ENCODE data around the gene CPED1. TPM values are rescaled to one million over a fixed set of nuclear protein-coding genes. Genes with fewer than 3 reads are reported as not detected.

CPED1 gene
- total RNA-seq, 1 donor from 2014 or later, result 27.3 TPM

DNA sequence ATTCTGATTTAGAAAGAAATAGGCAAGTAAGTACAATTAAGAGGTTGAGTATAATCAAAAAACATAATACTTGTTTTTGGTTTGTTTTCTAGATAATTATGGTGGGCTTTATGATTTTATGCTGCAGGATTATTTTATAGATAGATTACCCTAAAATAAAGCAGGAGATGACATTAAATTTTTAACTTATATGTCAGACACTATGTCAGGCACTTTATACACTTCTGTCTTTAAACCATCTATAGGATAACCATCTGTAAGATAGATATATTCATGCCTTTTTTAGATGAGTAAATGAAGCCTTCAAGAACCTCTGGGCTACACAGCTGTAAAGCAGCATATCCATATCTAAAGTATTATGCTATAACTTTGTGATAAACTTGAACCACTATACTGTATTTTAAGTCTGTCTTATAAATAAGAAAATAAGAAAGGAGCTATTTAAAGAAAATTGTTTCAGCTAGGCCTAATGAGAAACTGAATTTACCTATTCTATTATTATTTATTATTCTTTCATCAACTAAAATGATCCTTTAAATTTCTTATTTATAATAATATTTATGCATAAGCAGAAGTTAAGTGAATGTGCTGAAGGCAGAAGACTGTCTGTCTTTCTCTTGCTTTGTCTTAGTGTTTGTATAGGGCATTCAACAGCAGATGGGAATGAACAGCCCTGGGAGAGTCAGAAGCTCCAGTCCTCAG is 94.0 kb downstream of the CPED1 start:
- no peak for DNase-seq (ENCODE audit: extremely low spot score in 2 of 2)
- H3K36me3 ChIP-seq, result no peaks in the 10 kb centered on the region
- no peaks in the 10 kb centered on the region for H3K9me3 ChIP-seq
- no peak overlapping the region for H3K27ac ChIP-seq
- H3K4me3 ChIP-seq, result no peak overlapping the region
- intact Hi-C loops (cut with DNase I), result no loop called here
- no peaks in the 10 kb centered on the region for H3K27me3 ChIP-seq
- TF ChIP-seq, protein P1, sequence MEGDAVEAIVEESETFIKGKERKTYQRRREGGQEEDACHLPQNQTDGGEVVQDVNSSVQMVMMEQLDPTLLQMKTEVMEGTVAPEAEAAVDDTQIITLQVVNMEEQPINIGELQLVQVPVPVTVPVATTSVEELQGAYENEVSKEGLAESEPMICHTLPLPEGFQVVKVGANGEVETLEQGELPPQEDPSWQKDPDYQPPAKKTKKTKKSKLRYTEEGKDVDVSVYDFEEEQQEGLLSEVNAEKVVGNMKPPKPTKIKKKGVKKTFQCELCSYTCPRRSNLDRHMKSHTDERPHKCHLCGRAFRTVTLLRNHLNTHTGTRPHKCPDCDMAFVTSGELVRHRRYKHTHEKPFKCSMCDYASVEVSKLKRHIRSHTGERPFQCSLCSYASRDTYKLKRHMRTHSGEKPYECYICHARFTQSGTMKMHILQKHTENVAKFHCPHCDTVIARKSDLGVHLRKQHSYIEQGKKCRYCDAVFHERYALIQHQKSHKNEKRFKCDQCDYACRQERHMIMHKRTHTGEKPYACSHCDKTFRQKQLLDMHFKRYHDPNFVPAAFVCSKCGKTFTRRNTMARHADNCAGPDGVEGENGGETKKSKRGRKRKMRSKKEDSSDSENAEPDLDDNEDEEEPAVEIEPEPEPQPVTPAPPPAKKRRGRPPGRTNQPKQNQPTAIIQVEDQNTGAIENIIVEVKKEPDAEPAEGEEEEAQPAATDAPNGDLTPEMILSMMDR (IDR thresholded peaks at IDR 0.05), result no peak
- TF ChIP-seq POLR2AphosphoS5 (IDR thresholded peaks at IDR 0.05; ENCODE audit: insufficient read depth in 1 of 2, low read depth in 1 of 2) (no peak), POLR2A (IDR thresholded peaks at IDR 0.05) (no peak)
- peaks cover 12% of the 10 kb centered on the region for H3K4me1 ChIP-seq

DNA sequence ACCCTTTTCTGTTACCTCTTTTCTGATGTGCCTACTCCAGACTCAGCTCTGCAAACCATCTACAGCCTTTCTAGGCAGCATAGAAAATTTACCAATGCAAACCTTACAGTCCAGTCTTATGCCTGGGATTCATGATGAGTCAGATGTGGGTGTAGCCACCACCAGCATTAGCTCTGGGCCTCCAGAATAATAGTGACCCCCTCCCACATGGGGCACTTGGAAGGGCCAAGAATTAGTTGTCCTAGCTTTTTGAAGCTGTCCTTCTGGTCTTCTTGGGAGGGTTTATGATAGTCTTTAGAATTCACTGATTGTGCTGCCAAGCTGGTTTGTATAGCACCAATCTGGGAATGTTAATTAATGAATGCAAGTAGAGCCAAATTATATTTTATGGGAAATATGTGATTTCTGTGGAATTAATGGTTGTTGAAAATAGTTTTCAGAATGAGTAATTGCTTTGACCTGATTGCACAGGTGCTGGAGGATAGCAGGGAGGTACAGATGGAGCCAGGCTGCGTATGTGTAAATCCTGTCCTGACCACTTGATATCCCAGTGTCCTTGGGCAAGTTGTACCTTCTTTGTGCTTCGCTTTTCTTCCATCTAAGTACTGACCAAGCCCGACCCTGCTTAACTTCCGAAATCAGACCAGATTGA is 94.8 kb downstream of the CPED1 start:
- intact Hi-C loops (cut with DNase I), result no loop called here
- Histone ChIP-seq H3K4me3 (no peak overlapping the region), H3K36me3 (no peaks in the 10 kb centered on the region), H3K27me3 (no peaks in the 10 kb centered on the region), H3K4me1 (peaks cover 12% of the 10 kb centered on the region), H3K27ac (no peak overlapping the region), H3K9me3 (no peaks in the 10 kb centered on the region)
- TF ChIP-seq, protein P1 (IDR thresholded peaks at IDR 0.05), result no peak
- TF ChIP-seq POLR2AphosphoS5 (IDR thresholded peaks at IDR 0.05; ENCODE audit: insufficient read depth in 1 of 2, low read depth in 1 of 2) (no peak), POLR2A (IDR thresholded peaks at IDR 0.05) (no peak)
- no peak for DNase-seq (ENCODE audit: extremely low spot score in 2 of 2)

DNA sequence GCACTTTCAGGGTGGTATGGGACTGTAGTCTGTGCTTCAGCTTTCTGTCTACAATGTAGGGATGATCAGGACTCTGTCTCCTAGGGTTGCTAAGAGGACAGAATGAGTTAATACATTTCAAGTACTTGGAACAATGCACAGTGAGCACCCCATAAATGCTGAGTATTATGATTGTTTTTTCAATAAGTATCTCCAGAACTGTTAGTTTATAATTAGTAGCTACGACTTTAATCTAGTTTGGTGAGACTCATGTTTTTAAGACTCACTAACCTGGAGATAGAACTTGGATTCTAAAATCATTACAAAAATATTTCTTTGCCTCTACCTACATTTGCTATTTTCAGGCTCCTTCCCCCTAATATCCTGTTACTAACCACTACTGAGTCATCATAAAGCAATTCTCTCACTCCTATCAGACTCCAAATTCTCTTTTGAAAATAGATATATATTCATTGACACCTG is 95.3 kb downstream of the CPED1 start:
- TF ChIP-seq POLR2AphosphoS5 (IDR thresholded peaks at IDR 0.05; ENCODE audit: insufficient read depth in 1 of 2, low read depth in 1 of 2), result no peak
- TF ChIP-seq, protein P1 (IDR thresholded peaks at IDR 0.05), result no peak
- TF ChIP-seq POLR2A (IDR thresholded peaks at IDR 0.05), result no peak
- intact Hi-C loops (cut with DNase I), result no loop called here
- Histone ChIP-seq H3K27me3 (no peaks in the 10 kb centered on the region), H3K4me3 (no peak overlapping the region), H3K4me1 (peaks cover 12% of the 10 kb centered on the region), H3K9me3 (no peaks in the 10 kb centered on the region), H3K36me3 (no peaks in the 10 kb centered on the region), H3K27ac (no peak overlapping the region)
- DNase-seq (ENCODE audit: extremely low spot score in 2 of 2), result no peak

DNA sequence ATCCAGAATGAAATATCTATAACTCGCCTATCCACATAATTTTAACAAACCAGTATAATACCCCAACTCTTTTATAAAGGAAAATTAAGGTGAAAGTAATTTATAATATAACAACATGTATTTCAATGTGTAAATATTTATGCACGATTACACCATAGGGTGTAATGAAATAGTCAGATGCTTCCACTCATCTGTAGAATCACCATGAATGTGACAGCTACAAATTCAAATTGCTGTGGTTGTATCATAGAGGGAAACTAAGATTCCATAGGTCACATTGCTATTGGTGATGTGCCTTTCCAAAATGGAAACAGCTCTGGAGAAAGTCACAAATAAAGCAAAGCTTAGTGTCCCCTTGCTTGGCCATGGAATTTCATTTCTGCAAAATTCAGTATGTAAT is 95.7 kb downstream of the CPED1 start:
- no peak for DNase-seq (ENCODE audit: extremely low spot score in 2 of 2)
- H3K4me3 ChIP-seq, result no peak overlapping the region
- no peaks in the 10 kb centered on the region for H3K27me3 ChIP-seq
- TF ChIP-seq POLR2AphosphoS5 (IDR thresholded peaks at IDR 0.05; ENCODE audit: insufficient read depth in 1 of 2, low read depth in 1 of 2) (no peak), POLR2A (IDR thresholded peaks at IDR 0.05) (no peak)
- TF ChIP-seq, protein P1 (IDR thresholded peaks at IDR 0.05), result no peak
- no peaks in the 10 kb centered on the region for H3K9me3 ChIP-seq
- H3K27ac ChIP-seq, result no peak overlapping the region
- H3K36me3 ChIP-seq, result no peaks in the 10 kb centered on the region
- peaks cover 12% of the 10 kb centered on the region for H3K4me1 ChIP-seq
- intact Hi-C loops (cut with DNase I), result no loop called here

Measured in vagina (tissue), 2 donors.